GM15510 (cell line): ENCODE data around the gene CACNA1C.

ENCODE experiments used
- POLR2A ChIP-seq: IDR thresholded peaks from 3 replicates; pipeline ENCODE4 v1.6.1; 2011; ENCODE audit warnings: borderline replicate concordance; ENCODE audit not compliant: insufficient read length; ENCODE audit errors: extremely low read depth

CACNA1C gene

DNA sequence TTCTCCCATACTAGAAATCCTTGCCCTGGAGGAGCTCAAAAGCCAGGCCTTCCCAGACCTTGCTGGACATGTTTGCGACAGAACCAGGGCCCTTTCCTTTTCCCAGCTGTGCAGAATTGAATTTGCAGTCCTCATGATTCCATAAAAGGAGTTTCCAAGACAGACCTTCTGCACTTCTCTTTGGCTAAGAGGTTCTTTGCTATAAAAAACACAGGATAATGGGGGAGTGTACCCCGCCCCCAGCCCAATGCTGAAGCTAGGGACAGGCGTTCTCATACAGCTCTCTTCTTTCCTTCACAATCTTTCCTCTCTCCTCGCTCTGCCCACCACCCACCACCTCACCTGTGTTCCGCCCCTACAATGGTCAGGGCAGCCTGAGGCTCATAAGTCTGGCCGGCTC is 569.7 kb downstream of the CACNA1C start:
- no peak for TF ChIP-seq POLR2A

DNA sequence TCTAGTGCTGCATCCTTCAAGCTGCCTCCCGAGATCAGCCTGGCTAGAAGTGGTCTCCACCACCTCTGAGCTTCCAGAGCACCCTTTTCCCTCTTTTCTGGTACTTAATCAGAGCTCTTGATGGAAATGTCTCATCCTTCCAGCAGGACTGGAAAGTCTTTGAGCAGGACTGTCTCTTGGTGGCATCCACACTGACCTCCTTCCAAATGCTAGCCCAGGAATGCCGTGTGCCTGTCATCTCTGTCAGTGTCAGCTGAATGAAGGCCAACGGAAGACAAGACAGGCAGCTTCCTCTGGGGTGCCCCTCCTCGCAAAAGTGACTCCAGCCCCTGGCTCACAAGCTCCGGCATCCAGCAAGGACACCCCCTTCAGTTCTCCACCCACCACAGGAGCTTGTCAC is 570.7 kb downstream of the CACNA1C start:
- TF ChIP-seq POLR2A: no peak

DNA sequence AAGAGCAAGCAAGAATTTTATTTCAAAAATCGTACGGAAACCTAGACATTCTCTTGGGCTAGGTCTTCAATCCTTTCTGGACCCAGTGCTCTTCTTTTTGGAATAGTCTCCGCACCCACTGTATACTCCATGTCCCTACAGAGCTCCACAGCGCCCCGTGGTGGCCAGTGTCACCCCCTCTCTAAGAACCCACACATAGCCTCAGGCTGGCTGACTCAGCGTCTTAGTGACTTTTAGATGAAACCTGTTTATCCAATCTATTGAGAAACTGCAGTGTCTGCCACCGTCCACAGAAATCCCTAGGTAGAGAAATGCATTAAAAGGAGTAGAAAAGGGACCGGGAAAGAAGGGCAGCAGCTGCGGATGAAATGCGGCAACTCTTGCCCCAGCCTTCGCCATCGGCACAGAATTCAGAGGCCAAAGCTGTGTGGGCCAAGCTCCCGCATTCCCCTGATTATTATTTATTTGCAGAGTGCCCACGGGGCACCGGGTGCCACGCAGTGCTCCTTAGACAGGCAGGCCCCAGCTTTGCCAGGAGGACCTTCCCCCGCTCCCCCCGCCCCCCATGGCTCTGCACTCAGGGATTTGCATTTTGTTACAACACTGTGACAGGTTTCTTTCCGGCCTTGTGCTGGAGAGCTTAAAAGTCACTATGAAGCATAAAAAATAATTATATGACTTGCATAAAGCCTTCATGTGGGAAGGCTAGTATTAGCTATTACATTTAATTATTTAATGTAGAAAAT is 571.9 kb downstream of the CACNA1C start:
- no peak for TF ChIP-seq POLR2A

DNA sequence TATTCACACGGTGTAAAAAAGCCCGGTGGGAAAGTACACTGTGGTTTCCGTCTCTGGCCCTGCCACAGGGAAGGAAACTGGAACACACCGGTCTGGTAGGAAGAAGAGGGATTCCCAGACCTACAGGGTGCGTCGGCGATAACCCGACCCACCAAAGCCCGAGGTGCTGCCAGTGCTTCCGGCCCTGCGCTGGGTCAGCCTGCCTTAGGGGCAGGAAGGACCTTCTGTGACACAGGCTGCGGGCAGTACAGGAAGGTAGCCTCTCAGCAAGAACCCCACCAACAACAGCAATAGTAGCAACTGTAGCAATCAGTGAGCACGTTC is 572.5 kb downstream of the CACNA1C start:
- no peak for TF ChIP-seq POLR2A

DNA sequence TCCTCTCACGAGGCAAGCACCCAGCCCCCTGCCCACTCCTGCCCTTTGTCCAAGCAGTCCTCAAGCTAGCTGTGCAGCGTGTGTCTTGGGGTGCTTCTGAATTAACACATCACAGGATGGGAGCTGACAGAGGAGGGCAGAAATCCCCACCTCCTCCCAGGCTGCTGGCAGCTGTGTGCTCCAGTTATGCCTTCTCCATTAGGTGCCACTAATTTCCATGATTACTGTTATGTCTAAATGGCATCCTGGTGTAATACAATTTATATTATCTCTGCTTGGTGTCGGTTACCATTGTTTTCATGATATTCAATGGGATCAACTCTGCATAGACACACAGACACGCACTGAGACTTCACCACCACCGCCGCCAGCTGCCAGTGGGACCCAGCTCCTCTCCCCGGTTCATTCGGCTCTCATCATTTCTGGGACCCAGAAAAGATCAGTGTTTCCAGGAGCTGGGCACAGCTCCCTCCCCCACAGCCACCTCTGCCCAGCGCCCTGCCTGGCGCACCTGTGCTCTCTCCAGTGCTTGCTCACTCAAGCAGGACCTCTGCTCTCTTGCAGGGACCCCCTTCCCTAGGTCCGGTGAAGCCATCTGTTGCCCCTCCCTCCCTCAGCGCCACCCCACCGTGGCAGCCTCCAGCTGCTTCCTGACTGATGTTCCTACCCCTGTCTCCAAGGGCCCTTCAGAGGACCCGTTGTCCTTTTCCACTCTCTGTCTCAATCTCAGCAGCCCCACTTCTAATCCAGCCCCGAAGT is 574.5 kb downstream of the CACNA1C start:
- TF ChIP-seq POLR2A: no peak

DNA sequence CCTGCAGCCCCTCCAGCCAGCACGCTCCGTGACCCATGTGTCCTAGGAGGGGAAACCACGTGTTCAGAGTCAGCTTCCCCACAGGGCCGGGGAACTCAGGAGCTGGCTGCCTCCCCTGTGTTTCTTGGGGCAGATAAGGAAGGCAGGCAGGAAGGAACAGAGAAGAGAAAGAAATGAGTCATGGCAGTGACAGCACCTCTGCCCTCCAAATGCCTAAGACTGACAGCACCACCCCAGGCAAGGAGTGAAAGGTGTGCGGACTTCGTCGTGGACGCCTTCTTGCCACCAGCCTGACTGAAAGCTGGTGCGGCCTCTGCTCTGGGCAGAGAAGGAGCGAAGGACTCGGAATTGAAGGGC is 575.0 kb downstream of the CACNA1C start:
- TF ChIP-seq POLR2A: no peak

DNA sequence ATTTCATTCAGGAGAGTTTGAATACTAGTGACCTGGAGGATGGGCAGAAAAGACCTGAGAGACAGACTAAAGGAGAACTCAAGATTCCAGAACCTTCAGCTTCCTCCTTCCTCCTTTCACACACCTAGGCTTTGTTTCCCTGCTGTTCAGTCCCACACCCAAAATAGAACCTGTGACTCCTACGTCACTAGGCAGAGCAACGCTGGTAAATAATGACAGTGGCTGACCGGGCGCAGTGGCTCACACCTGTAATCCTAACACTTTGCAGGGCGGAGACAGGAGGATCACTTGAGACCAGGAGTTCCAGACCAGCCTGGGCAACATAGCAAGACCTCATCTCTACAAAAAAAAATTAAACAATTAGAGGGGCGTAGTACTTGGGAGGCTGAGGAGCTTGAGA is 575.6 kb downstream of the CACNA1C start:
- no peak for TF ChIP-seq POLR2A

DNA sequence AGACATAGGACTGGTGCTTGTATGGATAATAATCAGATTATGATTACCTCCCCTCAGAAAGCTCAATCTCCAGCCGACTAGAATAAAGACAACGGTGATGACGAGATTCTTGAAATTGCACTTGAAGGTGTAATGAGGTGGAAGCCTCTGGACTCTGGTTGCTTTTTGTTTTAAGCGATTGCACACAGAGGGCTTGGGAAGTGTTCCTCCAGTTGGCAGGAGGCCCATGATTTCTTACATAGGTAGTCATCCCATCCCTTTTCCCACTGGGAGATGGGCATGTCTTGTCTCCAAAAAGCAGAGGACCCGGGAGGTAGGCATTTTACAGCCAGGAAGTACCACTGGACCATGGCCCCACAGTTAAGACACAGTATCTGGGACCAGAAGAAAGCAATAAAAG is 576.3 kb downstream of the CACNA1C start:
- no peak for TF ChIP-seq POLR2A

DNA sequence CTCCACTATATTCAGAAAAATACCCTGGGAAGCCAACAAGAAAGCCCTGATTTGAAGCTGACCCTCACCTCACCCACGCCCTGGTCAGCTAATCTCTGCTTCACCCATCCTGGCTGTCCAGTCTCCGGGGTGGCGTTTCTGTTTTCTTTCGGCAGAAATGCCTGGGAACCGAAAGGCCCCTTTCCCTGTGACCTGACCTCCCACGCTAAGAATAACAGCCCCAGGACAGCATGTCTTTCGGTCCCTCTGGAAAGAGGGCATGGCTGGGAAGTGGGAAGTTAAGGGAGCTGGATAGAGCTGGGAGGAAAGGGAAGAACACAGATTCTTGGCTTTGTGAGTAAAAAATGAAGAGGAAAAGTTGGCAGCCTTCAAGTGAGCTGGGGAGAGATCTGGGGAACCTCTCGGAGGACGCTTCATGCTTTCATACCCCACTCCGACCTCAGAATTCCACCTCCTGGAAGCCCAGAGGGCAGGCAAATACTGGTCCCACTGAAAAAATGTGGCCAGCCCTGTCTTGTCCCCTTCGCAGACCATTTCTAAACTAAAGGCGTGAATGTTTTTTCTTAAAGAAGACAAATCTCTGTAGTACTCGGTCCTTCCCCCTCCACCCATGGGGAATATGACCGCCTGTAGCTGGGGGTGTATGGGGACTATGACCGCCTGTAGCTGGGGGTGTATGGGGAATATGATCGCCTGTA is 579.0 kb downstream of the CACNA1C start:
- no peak for TF ChIP-seq POLR2A

DNA sequence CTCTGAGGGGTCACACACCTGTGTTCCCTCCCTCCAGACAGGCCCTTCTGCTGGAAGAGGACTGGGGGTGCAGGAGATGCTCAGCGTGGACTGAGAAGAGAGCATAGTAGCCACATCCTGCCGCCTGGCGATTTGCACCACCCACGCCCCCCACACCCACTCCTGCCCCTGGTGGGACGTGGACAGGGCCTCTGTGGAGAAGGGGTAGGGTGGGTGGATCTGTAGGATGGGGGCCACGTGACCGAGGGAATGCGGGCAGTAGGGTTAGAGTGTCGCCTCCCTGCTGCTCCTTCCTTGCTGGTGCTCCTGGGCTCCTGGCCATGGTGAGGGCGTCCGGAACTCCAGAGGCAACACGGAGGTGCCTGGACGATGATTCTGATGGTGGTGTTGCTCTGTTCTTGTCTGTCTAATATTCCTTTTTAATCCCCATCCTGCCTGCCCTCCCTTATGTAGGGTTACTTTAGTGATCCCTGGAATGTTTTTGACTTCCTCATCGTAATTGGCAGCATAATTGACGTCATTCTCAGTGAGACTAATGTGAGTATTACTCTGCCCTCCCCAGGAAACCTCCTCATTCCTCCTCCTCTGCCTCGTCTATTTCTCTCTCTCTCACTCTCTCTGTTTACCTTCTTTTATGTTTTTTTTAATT is 580.5 kb downstream of the CACNA1C start:
- TF ChIP-seq POLR2A: no peak

DNA sequence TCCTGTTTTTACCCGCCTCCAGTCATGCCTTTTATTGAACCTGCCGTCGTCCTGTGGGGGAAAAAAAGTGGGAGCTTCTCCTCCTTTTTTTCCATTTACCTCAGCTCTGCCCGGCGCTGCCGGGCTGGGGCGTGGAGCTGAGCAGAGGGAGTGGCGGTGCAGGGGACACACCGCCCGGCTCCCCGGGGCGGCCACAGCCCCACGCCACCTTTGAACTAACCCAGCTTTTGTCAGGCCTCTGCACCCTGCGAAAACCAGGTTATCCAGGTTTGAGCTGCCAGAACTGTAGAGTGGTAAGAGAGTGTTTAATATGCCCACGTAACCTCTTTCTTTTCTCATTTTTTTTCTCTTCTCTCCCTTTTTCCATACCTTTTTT is 581.0 kb downstream of the CACNA1C start:
- TF ChIP-seq POLR2A: no peak

DNA sequence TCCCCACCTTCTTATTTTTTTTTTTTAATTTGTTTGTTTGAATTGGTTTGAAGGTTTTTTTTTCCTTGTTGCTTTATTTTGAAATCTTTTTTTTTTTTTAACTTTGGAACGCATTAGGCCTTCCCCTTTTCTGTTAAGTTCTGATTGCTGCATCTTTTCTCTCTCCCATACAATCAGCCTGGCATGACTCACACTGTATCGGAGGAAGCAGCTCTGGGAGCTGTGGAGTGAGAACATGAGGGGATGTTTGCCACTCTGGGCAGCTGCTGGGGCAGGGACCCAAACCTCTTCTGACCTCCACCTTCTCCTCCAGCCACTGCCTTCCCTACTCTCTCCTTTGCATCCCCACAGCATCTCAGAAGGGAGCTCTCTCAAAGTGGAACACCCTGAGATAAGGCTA is 581.7 kb downstream of the CACNA1C start:
- no peak for TF ChIP-seq POLR2A

DNA sequence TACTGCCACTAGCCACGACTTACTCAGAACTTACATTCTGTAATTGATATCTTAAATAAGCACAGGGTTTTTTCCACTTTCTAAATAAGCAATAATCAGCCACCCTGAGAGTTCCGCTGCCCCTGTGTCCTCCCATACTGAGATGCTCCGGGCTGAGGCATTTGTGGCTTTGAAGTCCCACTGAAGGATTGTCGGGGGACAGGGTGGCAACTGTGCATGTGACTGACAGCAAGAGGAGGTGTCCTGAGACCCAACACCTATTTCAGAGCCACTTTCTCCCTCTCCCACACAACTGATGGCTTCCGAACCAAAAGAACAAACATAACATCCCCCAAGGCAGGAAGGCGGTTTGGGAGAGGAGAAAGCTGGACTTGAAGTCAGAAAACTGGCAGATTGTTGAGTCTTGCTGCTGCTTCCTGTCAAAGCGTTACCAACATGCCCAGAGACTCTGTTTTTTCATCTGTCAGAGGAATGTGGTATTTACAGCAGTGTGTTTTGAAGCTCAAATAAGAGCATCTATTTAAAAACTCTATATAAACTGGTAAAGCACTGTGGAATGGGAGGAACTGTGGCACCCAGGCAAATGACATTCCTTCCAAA is 584.1 kb downstream of the CACNA1C start:
- no peak for TF ChIP-seq POLR2A

DNA sequence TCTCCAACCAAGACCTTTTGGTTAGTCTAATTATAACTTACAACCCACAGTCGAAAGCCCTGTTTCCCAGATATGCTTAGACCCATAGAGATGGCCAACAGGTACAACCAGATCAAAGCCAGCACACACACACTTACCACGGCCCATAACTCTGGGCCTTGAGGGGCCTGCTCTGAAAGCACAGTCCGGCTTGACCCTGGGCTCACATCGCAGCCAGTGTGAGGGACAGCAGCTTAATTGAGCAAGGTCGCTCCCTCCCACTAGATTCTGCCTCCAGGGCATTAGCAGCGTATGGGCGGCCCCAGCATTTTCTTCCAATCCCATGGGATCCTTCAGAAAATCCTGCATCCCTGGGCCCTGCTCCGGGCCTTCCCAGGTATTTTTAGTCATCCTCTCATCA is 584.6 kb downstream of the CACNA1C start:
- no peak for TF ChIP-seq POLR2A
